Stimulated activated CD8-positive, alpha-beta memory T cell treated with anti-CD3 and anti-CD28 coated beads, Interleukin-12 subunit alpha, Interleukin-12 subunit beta, amount 100 ng/mL, for 1 hour (primary cell): ENCODE results near the gene SLC25A51.

Experiments used
- DNase-seq: peaks from one replicate; pipeline ENCODE4 v3.0.0-alpha.2; 2020; ENCODE audit warnings: low read depth

Gene SLC25A51

GRCh38 chr9:37903647-37904444 is at the start of gene SLC25A51:
Gene SLC25A51 (minus strand): TSS chr9:37904127. CDS start chr9:37888550, 15,577 bp downstream.
- peak; percentile 92 for DNase-seq

- no peak for DNase-seq
Measured at GRCh38 chr9:37953206-37953774, 49.4 kb upstream of the SLC25A51 start.

GRCh38 chr9:37952731-37953130 is 48.8 kb upstream of the SLC25A51 start:
- DNase-seq = no peak

GRCh38 chr9:37951671-37952449 is 47.9 kb upstream of the SLC25A51 start:
- no peak for DNase-seq

- DNase-seq = no peak
Measured at GRCh38 chr9:37950561-37950960, 46.6 kb upstream of the SLC25A51 start.

GRCh38 chr9:37949576-37949975 is 45.6 kb upstream of the SLC25A51 start:
- no peak for DNase-seq

- no peak for DNase-seq
Measured at GRCh38 chr9:37948417-37948980, 44.6 kb upstream of the SLC25A51 start.

GRCh38 chr9:37947977-37948376 is 44.0 kb upstream of the SLC25A51 start:
- DNase-seq = no peak

GRCh38 chr9:37947471-37947870 is 43.5 kb upstream of the SLC25A51 start:
- DNase-seq = no peak

GRCh38 chr9:37946971-37947370 is 43.0 kb upstream of the SLC25A51 start:
- no peak for DNase-seq

GRCh38 chr9:37946041-37946440 is 42.1 kb upstream of the SLC25A51 start:
- DNase-seq = no peak

GRCh38 chr9:37944671-37945481 is 40.9 kb upstream of the SLC25A51 start:
- no peak for DNase-seq

- no peak for DNase-seq
Measured at GRCh38 chr9:37944266-37944650, 40.3 kb upstream of the SLC25A51 start.

GRCh38 chr9:37943345-37944265 is 39.7 kb upstream of the SLC25A51 start:
- no peak for DNase-seq

- DNase-seq = no peak
Measured at GRCh38 chr9:37942621-37943344, 38.9 kb upstream of the SLC25A51 start.

- DNase-seq = no peak
Measured at GRCh38 chr9:37941253-37941652, 37.3 kb upstream of the SLC25A51 start.

- DNase-seq = no peak
Measured at GRCh38 chr9:37939575-37940095, 35.7 kb upstream of the SLC25A51 start.

GRCh38 chr9:37938121-37938891 is 34.4 kb upstream of the SLC25A51 start:
- no peak for DNase-seq

GRCh38 chr9:37937366-37937765 is 33.4 kb upstream of the SLC25A51 start:
- DNase-seq = no peak
